AG08396 (cell line): ENCODE data around the gene MTIF3.

ENCODE experiments used
- DNase-seq: peaks from one replicate; pipeline ENCODE4 v3.0.0; 2012; ENCODE audit warnings: low spot score, mixed read lengths

MTIF3 gene

DNA sequence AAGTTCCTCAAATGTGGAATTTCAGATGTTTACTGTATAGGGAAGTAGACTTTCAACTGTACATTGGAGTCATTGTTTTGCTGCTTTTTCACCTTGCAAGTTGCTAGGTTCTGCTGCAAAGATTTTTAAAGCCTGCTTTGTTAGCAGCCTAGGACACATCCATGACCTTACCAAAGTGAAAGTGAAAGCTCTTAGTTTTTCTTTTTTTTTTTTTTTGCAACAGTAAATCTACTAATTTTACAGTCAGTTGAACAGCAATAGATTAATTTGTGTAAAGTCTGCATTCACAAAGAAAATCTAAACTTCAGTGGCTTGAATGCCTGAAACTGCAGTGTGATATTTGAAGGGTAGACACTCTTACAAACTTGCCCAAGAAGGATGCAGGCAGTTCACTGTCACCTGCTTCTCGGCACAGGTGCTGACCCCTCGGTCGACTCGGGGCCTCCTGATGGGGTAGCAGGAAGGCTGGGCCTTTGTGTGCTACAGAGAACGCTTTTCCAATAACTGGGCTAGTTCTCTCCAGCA lies 5.0 kb upstream of the MTIF3 start:
- DNase-seq = peak; percentile 27

DNA sequence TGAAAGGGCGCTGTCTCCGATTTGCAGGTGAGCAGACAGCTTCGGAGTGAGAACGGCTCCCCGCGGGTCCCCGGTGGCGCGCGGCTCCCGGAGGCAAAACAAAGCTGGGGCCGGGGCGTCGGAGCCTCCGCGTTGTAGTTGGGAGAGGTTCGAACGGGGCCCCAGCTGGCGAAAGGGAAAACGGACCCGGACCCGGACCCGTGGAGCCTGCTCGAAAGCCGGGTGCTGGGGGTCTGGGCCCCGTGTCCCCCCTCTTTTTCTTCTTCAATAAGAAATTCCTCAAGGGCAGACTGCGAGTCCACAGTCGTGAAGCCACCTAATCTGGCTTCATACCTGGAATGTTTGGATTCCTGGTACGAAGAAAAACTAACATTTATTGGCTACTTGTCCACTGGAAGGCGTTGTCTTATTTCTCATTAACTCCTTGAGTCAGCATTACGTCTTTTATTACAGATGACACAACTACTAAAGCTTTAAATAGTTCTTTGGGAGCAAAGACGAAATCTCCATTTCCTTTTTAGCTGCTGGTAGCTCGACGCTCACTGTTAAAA lies 632 bp upstream of the MTIF3 start:
- peak; percentile 35 for DNase-seq

DNA sequence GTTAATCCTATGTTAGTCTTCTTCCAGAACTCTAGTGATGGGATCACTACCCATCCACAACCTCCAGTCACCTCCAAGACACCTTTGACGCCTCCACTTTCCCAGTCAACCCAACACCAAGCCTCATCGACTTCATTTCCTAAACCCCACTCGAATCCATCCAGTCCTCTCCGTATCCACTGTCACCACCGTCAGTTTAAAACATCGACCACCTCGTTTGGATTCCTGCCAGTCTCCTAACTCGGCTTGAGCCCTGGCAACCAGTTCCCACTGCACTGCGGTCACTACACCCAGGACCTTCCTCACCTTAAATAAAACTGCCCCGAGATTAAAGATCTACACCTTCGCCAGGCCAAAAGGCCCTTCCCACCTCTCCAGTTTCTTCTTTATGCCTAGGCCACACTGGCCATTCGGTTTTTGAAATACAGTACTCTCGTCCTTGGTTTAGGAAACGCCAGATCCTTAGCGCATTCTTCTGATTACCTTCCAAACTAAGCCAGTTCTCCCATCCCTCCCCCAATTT lies 1.2 kb downstream of the MTIF3 start:
- DNase-seq = no peak

DNA sequence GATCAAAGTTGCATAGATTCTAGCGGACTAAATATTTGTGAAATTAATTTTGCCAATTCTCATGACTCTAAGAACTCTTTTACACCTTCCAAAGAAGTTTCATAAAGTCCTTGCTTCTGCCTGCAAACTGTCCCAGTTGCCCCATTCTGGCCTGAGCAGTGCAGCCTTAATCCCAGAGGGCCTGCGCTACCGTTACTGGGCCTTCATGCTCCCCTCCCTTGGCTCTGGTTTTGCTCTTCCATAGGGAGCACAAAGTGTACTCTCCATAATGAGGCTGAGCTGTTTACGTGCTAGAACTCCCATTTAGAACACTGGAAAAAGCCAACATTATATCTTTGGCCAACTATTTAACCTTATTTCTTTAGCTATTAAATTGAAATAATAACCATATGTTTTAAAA lies 2.1 kb downstream of the MTIF3 start:
- no peak for DNase-seq

DNA sequence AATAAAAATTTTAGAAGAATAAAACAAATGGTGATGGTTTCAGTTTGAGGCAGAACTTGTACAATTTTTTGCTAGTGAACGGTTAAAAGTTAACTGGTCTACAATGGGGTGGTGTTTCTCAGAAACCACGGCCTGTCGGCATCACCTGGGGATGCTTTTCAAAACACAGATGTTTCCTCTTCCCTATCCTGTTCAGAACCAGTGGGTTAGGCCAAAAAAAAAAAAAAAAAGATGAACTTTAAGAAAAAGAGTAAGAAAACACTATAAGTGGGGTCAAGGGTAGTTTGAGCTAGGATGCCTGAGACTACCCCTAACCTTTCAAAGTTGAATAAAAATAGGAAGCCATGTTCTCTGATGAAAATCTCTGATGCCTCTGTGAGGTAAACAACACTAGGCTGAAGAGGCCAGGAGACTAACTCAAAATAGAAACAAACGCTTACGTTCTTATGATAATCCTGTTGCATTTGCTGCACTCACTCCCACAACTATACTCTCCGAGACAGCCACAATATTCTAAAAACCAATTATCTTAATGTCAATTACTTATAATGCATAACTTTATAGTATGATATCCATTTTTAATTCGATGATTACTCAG lies 3.3 kb downstream of the MTIF3 start:
- no peak for DNase-seq

DNA sequence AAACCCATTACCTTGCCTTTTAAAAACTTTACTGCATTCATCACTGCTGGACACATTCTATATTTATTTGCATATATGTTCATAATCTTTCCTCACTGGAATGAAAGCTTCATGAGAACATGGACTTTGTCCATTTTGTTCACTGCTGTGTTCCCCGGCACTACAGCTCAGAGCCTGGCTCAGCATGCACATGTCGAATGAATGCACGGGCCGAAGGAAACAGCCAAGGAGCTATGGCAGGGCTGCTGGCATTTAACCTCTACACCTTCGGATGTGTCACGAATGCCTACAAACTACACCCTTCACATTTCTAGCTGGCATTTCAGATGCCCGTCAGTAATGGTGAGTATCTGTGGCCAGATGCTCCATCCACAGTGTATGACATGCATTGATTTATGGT lies 7.6 kb downstream of the MTIF3 start:
- no peak for DNase-seq

DNA sequence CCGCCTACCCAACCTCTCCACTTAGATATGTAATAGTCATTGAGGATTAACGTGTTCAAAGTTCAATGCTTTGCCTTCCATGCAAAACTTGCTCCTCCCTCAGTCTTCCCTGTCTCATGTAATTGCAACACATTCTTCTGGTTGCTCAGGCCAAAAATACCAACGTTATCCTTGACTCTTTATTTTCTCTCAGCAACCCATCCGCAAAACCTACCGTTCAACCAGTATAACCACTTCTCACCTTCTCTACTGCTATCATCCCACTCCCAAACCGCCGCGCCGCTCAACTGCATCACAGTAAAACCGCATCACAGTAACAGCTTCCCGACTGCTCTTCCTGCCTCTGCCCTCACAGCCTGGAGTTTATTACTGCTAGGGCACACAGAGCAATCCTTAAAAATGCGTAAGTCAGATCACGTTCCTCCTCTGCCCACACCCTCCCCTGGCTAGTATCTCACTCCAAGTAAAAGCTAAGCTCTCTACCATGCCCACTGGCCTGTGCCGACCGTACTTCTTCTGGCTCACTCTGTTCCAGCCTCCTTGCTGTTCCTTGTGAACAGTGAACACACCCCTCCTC lies 8.2 kb downstream of the MTIF3 start:
- no peak for DNase-seq

DNA sequence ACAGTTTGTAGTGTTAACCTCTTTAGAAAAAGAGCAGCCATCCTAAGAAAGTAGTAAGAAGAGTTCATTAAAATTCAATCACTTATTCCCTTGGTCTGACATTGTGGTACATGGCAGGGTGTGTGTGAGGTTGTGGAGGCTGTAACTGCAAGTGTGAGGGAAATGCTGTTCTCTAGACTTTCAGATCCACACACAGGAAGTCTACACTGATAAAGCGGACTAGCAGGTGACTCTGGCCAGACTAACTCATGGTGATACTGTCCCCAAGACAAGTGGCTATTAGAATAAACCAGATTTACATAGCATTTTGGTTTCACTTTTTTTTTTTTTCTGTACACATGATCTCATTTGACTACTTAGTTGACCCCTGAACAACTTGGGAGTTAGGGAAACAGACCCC lies 10.0 kb downstream of the MTIF3 start:
- no peak for DNase-seq

DNA sequence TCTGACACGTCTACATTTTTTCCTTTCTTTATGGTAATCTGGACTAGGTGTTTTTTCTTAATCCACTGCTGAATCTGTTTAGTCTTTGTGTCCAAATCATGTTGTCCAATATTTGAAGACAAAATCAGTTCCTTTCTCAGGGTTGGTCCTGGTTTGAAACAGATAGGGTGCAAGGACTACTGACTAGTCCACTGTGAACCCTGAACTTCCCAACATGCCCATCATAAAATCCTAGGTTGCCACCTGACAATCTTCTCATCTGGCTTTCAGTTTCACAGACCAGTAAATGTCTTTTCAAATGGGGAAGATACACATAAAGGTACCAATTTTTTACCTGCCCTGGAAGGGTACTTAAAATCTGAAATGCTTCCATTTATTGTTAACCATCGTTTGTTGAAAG lies 13.2 kb downstream of the MTIF3 start:
- DNase-seq = no peak

DNA sequence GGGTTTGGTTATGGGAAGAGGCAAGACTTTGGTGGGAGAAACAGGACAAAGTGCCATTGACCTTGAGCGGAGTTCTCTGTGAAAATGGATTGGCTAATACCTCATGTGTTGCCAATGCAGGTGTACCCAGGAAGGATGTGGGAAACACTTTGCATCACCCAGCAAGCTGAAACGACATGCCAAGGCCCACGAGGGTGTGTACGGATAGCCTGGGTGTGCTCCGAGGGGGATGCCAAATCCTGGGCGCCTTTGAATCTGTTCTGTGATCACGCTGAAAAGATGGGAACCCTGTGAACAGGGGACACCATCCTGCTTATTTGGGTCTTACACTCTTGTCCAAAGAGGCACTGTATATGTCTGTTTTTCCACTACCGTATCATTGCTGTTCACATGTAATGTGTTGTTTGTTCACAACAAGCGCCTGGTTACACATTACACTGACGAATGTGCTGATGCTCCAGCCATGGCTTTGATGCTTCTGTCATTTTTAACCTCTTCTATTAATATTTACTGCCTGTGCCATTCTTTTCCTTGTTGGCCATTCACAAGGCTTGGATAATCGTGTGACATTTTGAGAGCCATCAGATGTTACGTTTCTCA lies 17.7 kb downstream of the MTIF3 start:
- DNase-seq = no peak

DNA sequence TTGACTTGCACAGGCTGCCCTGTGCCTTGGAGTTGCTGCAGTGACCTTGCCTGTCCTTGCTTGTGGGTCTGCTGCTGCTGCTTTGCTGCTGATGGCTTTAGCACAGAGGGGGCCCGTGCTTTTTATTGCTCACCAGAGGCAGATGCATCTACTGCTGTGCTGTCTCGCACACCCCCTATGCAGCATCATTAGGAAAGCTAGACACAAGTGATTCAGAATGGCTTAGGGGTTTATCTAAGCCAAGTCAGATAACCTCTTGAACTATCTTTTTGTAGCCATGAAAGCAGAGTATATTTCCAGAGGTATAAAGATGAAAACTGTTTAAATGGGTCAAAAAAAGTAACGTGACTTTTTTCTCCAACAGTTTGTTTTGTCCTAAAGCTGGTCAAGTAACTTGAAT lies 18.2 kb downstream of the MTIF3 start:
- DNase-seq = no peak

DNA sequence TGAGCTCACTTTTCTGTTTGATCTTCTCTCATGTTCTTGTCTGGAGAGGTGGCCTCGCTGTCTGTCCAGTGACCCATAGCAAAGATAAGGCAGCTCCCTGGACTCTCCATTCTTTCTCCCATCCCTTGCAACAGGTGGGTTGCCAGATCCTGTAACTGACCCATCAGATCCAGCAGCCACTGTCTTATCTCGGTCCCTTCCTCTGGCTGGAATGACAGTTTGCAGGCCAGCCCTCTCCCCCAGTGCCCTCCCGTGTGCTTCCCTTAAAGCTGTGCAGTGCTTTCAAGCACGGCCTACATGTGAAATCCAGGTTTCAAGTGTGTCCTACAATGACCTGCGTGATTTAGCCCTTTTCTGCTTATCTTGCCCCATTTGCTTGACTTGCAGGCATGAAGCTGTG lies 22.2 kb downstream of the MTIF3 start:
- no peak for DNase-seq

DNA sequence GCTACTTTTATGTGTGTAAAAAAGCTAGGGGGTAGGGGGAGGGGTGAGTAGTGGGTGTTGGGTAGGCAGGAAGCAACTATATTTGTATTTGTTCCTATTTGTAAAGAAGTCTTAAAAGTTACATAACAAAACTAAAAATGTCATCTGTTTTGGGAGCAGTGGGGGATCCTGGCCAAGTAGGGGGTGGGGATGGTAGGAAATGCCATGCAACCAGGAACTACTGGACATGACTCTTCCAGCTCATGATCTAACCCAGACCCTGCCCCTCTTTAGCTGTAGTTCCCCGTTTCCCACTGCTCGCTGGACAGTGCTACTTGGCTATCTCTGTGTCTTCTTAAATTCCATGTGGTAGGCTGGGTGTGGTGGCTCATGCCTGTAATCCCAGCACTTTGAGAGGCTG lies 22.7 kb downstream of the MTIF3 start:
- DNase-seq = no peak

DNA sequence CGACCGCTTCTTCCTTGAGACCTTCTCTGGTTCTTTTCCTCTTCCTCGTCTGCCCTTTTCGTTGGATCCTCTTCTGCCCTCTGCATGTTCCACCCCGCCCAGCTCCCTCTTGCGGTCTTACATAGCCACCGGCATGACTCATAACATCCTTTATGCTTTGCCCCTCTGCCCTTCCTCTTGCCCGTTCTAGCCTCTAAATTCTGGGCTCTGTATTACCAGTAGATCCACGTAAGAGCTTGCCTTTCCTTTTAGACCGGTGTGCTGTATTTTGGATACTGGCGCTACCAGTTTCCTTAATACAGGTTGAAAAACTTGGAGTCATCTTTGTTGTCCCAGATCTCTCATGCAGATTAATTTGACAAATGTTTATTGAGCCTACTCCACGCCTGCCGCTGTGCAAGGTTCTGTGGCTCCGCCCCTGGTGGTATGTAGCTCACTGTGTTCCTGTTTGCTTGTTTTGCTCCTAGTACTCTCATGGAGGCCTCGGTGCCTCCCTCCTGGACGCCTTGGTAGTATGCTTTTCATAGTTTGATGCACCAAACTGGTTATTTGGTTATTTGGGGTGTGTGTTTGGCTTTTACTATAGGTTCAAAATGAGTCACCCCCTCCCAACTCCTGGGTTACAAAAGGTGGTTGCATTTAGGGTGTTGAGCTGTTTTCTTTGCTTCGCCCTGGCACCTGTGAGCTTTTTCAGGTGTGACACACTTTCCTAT lies 24.3 kb downstream of the MTIF3 start:
- DNase-seq = peak; percentile 66

DNA sequence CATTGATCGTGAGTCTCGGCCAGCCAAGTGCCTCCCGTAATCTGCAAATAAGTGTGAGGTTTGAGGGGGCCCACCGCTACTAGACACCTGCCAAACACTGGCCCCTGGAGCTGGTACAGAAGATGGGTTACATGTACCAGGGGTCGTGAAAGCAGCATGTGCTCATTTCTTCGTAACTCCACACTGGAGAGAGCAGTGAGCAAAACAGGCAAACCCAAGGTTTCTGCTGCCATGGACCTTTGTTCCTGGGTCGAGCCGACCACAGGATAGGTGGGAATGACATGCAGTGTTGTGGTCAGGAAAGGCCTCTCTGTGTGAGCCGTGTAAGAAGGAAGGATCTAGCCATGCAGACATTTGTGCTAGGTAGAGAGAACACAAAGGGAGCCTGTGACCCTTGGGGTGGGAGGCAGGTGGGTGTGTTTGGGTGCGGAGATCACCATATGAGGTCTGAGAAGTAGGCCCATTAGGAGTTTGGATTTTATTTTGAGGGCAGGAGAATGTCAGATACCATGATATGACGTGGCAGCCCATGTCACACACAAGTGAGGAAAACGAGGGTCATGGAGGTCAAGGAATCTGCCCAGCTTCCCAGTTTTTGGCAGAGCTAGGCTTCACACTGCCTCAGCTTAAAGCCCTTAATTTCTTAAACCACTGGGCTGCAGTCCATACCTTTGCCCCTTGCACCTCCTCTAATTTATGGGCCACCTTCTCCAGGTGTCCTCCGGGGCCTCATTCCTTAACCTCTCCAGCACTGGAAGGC lies 25.0 kb downstream of the MTIF3 start:
- no peak for DNase-seq

DNA sequence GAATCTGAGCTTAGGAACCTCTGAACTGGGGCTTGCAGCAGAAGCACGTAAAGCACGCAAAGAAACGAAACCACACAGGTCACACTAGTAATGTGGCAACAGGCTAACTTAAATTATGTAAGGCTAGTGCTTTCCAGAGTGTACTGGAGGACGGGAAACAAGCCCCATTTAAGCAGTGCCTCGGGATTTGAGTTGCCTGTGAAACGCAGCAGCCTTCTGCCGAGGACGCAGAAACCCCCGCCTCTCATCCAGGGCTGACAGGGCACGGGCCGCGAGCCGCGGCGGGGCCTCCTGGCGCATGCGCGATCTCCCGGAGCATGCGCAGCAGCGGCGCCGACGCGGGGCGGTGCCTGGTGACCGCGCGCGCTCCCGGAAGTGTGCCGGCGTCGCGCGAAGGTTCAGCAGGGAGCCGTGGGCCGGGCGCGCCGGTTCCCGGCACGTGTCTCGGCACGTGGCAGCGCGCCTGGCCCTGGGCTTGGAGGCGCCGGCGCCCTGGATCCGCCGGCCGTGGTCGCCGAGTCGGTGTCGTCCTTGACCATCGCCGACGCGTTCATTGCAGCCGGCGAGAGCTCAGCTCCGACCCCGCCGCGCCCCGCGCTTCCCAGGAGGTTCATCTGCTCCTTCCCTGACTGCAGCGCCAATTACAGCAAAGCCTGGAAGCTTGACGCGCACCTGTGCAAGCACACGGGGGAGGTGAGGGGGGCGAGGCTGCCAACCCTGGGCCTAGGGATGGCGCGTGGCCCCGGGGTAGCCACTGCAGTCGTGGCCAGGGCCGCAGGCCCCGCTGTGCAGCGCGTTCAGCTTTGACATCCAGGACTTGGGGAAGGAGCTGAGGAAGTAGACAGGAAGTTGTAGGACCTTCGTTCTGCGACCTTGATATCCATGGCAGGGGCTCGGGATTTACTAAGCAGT lies 25.9 kb downstream of the MTIF3 start, which contains the start of gene GTF3A:
Gene GTF3A (plus strand): TSS at position 374 of the 912 bp plus-strand sequence.
- DNase-seq = peak; percentile 97

DNA sequence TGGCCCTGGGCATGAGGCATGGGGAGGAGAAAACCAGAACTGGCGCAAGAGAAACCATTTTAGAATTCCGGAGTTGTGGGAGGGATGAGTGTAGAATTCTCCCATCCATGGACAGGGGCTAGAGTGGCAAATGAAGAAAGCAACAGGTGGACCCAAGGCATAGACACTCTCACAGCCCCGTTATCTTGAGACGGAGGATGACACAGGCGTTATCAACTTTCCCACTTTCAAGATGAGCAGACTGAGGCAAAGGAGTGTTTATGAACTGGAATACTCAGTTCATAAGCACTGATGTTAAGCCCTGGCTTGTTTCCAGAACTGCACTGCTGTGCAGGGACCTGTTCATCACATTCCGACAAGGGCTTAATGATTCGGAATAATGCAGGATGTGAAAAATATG lies 27.0 kb downstream of the MTIF3 start:
- no peak for DNase-seq

DNA sequence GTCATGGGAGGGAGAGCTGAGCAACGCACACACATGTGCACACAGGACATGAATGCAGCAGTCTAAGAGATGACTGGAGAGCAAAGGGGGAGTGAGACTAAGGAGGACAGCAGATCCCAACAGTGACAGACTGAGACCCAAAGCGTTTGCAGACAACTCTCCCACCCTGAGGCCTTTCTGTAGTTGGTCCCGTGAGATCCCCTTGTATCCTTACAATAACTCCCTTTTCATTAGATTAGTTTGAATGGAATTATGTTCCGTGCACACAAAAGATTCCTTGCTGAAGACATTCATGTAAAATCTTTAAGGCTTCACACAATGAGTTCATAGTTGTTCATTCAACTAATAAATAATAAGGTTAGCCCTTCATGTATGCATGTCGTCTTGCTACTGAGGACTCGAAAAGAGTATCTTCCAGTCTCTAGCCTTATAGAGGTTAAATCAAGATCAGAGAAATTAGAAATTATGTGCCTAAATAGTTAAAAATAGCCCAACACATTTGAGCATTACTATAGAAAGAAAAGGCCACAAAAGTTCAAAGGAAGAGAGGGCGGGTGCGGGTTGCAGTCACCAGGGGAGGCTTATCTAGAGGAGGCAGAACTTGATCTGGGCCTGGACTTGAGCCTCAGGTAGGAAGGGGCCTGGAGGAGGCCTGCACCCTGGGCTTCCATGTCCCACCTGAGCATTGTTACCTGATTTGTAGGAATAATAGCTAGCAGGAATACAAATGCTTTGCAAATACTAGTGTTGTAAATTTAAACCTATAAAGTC lies 29.1 kb downstream of the MTIF3 start:
- no peak for DNase-seq

DNA sequence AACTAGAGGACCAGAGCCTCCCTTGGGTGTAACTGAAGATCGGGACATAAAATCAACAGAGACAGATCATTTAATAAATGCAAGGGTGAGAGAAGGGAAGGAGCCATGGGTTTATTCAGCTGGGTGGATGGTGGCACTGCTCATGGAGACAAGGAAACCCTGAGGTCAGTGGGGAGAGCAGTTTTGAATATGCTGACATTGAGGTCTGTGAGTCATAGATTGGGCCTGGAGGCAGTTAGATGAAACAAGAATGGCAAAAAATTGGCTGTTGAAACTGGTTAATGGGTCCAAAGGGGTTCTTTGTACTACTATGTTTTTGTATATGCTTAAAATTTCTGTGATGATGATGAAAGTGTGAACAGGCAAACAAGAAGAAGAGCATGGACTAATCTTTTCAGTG lies 31.0 kb downstream of the MTIF3 start:
- DNase-seq = peak; percentile 27

DNA sequence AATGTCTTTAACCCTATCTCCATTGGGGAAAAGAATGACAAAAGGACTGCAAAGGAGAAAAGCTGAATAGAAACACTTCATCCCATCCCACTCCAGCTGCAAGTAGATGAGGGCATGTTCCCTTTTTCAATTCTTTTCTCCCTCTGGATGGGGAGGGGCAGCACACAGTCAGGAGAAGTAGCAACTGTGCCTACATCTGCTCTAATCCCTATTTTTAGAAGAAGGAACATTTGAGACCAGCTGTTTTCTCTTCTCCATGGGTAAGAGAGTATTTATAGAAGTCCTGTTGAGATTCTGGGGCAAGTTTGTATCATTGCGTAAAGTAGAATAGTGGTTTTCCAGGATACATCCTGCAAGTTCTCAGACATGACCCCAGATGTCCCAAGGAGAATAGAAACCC lies 35.2 kb downstream of the MTIF3 start:
- no peak for DNase-seq
